ENCODE measurements around the gene CENPV. TPM values are rescaled to one million over a fixed set of nuclear protein-coding genes. Genes with fewer than 3 reads are reported as not detected.

Gene CENPV
- 155 to 165 TPM (median 159 TPM) in 5 replicates for total RNA-seq (2022; extraction: Qiagen RNA extraction; ENCODE audit: low read depth)

GRCh38 chr17:16353317-16354174 is at the start of gene CENPV:
CENPV (minus strand) TSS chr17:16353469; CDS start chr17:16353436, 33 bp downstream.

GRCh38 chr17:16380640-16381495 is 27.6 kb upstream of the CENPV start, which contains the start of gene UBB:
UBB (plus strand) TSS chr17:16381091; CDS start chr17:16381908, 817 bp downstream.

Other genes starting within 250 kb of the CENPV start
- 64.2 to 96.8 TPM (median 85.5 TPM) in 5 replicates for gene NCOR1, start 137.9 kb downstream of the CENPV start, total RNA-seq (2022; extraction: Qiagen RNA extraction; ENCODE audit: low read depth)
- 15.6 to 24.2 TPM (median 16.7 TPM) in 5 replicates for gene PIGL, start 136.3 kb downstream of the CENPV start, total RNA-seq (2022; extraction: Qiagen RNA extraction; ENCODE audit: low read depth)
- 2,301 to 2,456 TPM (median 2,388 TPM) in 5 replicates for gene UBB, start 27.6 kb upstream of the CENPV start, total RNA-seq (2022; extraction: Qiagen RNA extraction; ENCODE audit: low read depth)
- gene TRPV2, start 62.1 kb upstream of the CENPV start, total RNA-seq (2022; extraction: Qiagen RNA extraction; ENCODE audit: low read depth) = 0.45 to 0.95 TPM (median 0.64 TPM) in 5 replicates
- 0.89 to 1.3 TPM (median 1.1 TPM) in 5 replicates for gene LRRC75A, start 138.7 kb upstream of the CENPV start, total RNA-seq (2022; extraction: Qiagen RNA extraction; ENCODE audit: low read depth)
- gene ZNF287, start 215.7 kb upstream of the CENPV start, total RNA-seq (2022; extraction: Qiagen RNA extraction; ENCODE audit: low read depth) = 12.3 to 18.9 TPM (median 14.4 TPM) in 5 replicates